GM19328 (cell line): ENCODE measurements around the gene CLEC10A.
"Not testable (repeated sequence)": the region's sequence is repeated elsewhere in the genome, so short reads cannot be mapped to it uniquely, and the experiment has no call there.

Experiments
- ATAC-seq: cut with Tn5 transposase; IDR thresholded peaks from one replicate; pipeline ENCODE4 v1.9.1; 2021; ENCODE audit warnings: mild to moderate bottlenecking, moderate library complexity; ENCODE audit not compliant: unreplicated experiment

CLEC10A gene

DNA sequence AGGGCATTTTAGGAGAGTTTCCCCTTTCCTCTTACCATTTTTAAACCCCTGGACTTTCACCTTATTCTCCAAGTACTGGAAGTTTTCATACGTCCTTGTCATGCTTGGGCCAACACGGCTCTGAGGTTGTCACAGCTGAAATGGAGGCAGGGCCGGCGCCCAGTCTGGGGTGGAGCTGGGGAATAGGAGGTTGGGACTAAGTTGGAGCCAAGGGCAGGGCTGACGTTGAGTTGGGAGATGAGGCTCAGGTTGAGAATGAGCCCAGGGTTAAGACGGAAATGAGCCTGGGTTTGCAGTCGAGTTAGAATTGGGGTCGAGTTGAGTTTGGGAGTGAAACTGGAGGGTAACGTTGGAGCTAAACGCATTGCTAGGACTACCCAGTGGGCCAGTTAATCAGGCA is 1.3 kb downstream of the CLEC10A start:
- no peak for ATAC-seq

DNA sequence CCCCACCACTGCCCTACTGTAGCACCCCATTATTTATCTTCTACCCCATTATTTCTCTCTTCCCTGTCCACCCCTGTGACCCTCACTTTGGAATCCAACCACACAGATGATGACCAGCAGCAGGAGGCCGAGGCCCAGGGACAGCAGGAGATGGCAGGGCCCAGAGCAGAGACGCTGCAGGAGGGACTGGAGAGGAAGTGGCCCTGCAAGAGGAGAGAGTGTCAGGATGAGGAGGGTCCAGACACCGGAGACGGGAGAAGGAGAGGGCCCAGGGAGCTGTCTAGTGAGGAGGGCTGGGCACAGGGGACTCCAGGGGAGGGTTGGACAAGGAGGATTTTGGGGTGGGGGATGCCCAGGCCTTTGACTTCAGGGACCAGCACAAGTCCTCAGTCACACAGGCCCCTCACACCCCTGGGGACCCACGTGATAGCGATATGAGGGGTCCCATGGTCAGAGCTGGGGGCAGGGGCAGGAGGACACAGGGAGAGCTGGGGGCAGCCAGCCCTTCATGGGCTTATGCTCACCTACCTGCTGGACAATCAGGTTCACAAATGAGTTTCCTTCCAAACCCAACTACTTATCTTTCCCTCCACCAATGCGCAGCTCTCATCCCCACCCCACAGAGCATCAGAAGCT is 2.0 kb downstream of the CLEC10A start:
- no peak for ATAC-seq

DNA sequence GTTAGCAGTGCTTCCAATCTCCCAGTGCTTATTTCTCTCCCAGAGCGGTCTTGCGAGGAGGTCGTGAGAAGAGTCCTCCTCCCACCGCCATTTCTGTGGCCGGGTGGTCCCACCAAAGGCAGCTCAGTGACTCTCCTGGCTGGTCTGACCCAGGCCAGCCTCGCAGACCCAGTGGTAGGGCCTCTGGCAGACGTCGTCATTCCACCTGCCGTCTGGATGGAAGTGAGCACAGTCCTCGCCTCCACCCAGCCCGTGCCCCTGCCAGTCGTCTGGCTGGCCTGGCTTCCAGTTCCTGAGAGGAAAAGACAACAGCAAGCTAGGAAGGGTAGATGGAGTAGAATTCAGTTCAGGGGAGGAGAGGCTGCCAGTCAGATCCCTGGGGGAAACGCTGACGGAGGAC is 5.1 kb downstream of the CLEC10A start:
- ATAC-seq = no peak

DNA sequence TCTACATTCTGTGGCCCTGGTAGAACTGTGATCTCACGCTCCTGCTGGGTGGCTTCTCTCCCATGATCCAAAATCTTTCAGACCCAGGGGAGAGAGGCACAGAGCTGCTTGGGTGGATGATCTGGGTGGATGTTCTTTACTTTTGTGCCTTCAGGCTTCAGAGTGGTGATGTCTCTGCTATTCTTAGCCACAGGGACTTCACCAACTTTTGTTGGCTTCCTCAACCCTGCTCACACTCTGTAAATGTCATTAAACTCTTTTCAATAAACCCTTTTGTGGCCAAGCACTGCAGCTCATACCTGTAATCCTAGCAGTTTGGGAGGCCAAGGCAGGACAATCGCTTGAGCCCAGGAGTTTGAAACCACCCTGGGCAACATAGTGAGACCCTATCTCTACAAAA is 7.6 kb downstream of the CLEC10A start:
- ATAC-seq = no peak

DNA sequence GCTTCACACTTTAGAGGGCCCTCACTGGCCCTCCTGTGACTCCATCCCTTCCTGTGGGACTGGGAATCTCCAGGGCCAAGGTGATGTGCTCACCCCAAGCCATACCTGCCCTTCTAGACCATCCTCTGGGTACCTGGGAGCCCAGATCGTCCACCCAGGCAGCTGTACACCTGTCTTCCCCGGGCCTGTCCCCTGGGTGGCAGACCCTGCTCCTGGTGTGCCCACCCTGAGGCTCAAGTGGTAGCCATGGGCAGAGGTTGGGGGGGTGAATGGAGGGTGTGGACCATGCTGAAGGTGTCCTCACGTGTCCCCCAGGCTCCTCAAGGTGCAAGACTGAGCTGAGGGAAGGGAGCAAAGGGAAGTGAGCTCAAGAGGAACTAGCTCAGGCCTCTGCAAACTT is 9.3 kb downstream of the CLEC10A start:
- no peak for ATAC-seq

DNA sequence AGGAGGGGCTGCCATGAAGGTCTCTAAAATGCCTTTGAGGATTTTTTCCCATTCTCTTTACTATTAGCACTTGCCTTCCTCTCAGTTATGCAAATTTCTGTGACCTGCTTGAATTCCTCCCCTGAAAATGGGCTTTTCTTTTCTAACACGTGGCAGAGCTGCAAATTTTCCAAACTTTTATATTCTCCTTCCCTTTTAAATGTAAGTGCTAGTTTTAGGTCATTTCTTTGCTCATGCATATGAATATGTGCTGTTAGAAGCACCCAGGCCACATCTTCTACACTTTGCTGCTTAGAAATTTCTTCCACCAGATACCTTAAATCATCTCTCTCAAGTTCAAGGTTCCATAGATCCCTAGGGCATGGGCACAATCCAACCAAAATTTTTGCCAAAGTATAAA is 11.8 kb downstream of the CLEC10A start:
- ATAC-seq = no peak

DNA sequence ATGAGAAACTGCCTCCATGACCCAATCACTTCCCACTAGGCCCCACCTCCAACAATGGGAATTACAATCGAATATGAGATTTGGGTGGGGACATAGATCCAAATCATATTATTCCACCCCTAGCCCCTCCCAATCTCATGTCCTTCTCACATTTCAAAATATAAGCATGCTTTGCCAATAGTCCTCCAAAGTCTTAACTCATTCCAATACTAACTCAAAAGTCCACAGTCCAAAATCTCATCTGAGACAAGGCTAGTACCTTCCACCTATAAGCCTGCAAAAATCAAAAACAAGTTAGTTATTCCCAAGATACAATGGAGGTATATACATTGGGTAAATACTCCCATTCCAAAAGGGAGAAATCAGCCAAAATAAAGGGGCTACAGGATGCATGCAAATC is 12.9 kb downstream of the CLEC10A start:
- ATAC-seq = no peak

DNA sequence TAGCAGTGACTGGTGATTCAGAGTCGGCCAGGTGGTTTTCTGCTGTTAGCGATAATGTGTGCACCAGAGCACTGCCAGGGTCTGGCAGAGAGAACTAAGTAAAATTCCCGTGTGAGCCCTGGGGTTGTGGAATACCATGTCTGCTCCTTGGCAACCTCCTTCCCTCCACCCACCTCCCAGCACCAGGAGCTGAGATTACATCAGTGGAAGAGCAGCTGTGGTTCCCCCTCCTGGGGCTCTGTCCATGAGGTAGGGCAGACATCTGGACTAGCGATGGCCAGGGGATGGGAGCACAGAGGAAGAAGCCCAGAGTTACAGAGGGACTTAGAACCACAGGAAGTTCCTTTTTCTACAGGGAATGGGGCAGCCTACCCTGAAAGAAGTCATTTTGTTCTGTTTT is 15.8 kb downstream of the CLEC10A start:
- no peak for ATAC-seq

DNA sequence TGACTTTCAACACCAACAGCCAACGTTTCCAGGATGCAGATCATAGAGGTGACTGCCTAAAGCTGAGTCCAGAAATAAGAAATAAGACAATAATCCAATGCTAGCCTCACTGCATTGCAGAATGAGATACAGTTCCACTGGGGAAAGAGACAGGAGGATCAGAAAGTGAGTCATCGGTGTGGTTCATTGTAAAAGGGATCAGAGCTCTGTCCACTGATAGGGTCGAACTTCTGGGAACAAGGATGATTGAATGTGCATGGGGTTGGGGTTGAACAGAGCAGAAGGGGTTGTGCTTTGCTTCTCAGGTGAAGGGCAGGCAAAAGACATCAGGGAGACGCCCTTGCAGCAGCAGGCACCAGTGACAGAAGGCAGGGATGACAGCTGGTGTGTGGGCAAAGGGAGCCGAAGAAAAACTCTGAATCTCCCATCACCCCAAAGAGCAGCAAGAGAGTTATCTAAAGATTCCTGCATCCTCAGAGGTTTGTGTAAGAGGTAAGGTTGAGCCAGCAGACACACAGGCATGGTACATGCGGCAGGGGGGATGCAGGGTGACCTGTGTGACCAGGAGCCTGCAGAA is 16.4 kb downstream of the CLEC10A start:
- ATAC-seq = no peak

DNA sequence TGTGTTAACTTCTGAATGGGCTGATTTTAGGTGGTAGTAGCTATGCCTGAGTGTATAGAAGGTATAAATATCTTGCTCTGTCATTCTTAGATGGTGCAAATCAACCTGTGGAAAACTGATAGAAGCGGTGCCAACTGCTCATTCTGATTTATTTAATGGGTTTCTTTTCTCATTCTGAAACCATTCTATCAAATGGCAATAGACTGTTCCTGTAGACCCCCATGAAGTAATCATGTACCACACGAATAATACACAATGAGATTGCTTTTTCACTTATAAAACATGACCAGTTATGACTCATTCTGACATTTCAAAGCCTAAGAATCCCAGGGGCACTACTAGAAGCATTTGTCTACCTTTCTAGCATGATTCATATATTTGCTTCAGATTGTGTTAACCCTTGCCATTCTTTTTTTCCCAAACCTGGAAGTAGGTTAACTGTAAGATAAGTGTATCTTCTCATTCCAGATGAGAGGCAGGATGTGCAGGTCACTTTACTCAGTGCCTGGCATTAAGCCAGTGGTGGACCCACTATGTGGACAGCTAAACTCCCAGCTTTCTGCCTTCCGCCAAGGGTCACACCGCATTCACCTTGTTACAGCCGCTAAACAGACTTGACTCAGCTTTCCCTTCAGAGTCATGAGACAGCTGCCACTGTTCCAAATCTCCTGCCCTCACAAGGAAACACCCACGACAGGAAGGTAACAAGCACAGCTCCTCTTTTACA is 19.7 kb downstream of the CLEC10A start:
- ATAC-seq = no peak

DNA sequence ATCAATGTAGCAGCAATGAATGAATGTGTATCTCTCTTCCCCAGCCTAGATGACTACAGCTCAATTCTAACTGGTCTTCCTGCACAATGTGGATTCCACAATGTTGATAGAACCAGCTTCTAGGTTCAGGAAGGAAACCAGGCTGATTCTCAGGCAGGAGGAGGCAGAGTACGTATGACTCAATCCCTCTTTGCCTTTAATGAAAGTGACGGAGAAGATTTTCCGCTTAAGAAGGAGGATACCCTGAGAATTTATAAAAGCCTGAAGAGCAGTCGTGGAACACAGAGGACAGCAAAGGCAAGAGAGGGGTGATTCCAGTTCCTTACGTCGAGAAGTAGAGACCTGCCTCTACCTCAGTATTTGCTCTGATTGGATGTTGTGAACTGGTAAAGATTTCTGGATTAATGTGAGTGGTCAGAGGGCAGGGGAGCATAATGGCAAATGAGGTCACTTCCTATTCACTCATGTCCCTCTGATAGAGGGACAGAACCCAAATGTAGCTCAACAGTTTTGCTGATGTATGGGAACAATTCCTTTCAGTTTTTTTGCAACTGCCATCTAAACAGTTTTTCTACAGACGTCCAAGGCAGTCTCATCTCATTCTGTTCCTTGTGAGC is 21.1 kb downstream of the CLEC10A start:
- no peak for ATAC-seq

DNA sequence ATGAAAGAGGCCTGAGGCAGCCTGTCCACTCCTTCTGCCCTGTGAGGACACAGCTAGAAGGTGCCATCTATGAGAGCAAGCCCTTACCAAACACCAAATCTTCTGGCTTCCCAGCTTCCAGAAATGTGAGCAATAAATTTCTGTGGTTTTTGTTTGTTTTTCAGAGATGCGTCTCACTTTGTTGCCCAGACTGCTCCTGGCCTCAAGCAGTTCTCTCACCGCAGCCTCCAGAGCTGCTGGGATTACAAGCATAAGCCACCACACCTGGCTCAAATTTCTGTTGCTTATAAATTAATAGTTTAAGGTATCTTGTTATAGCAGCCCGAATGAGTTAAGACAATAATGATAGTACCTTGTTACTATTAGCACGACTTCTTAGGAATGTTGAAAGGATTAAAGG is 23.7 kb downstream of the CLEC10A start:
- ATAC-seq = no peak

DNA sequence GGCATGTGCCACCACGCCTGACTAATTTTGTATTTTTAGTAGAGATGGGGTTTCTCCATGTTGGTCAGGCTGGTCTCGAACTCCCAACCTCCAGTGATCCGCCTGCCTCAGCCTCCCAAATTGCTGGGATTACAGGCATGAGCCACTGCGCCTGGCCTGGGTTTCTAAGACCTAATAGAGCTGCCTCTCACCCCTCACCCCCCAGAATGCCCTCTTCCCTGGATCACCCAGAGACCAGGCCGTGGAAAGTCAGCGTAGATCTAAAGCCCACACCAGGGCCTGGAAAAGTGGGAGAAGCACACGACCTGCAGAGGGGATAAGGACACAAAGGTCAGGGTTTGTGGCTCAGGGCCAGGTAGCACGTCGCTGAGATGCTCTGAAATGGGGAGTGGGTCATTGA is 29.5 kb downstream of the CLEC10A start:
- ATAC-seq = not testable (repeated sequence)

DNA sequence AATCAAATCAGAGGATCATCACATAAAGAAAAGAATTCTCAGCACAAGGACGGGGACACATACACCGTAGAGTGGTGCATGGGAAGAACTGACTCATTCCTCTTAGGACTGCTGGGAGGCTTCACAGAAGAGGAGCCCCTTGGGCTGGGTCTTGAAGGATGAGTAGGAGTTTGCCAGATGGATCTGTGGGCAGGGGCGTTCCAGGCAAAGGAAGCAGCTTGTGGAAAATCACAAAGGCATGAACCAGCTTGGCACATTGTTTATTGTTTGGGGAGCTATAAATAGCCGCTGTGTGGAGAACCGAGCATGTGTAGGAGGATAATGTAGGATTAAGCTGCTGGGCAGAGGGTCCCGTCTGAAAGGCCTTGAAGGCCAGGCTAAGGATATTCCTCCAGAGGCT is 31.1 kb downstream of the CLEC10A start:
- no peak for ATAC-seq

DNA sequence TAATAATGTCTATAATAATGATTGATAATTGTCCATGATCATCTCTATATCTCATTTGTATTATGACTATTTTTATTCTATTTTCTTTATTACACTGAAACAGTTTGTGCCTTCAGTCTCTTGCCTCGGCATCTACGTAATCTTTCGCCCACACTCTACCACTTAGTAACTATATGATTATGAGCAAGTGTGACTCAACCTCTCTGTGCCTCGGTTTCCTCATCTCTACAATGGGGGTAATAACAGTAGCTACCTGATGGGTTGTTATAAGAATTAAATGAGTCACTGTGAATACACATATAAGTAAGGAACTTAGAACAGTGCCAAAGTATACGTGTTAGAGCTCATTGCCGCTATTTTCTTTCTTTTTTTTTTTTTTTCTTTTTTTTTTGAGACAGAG is 32.5 kb downstream of the CLEC10A start:
- ATAC-seq = no peak

DNA sequence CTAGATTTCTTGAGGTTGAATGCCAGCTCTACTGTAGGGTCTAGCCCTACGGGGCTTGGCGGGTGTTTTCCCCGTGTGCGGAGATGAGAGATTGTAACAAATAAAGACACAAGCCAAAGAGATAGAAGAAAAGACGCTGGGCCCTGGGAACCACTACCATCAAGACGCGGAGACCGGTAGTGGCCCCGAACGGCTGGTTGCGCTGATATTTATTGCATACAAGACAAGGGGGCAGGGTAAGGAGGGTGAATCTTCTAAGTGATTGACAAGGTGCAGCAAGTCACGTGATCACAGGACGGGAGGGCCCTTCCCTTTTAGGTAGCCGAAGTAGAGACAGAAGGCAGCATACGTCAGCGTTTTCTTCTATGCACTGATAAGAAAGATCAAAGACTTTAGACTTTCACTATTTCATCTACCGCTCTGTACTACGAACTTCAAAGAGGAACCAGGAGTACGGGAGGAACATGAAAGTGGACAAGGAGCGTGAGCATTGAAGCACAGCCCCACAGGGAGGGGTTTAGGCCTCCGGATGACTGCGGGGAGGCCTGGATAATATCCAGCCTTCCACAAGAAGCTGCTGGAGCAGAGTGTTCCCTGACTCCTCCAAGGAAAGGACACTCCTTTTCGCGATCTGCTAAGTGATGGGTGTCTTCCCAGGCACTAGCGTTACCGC is 33.2 kb downstream of the CLEC10A start:
- ATAC-seq = not testable (repeated sequence)

DNA sequence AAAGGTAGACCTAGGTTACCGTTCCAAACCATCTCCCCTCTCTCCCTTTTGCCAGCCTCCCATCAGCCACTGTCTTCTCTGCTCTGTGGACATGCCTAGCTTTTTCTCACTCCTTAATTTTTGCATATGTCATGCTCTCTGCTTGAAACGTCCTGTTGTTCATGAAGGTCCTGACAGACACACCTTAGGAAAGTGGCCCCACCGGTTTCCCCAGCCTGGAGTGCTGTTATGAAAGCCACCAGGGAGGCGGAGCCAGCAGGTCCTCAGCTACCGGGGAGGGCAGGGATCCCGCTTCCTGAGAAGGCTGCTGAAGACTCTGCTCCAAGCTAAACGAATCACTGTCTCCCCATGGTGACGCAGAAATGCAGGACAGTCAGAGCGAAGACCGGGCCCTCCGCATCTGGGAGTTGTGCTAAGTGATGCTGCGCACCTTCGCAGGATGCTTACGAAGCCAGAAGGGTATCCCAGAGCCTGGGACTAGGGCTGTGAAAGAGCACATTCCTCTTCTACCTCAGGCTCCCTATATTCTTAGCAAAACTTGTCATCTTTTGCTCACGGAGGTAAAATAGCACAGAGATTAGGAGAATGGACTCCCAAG is 33.8 kb downstream of the CLEC10A start:
- ATAC-seq = no peak

DNA sequence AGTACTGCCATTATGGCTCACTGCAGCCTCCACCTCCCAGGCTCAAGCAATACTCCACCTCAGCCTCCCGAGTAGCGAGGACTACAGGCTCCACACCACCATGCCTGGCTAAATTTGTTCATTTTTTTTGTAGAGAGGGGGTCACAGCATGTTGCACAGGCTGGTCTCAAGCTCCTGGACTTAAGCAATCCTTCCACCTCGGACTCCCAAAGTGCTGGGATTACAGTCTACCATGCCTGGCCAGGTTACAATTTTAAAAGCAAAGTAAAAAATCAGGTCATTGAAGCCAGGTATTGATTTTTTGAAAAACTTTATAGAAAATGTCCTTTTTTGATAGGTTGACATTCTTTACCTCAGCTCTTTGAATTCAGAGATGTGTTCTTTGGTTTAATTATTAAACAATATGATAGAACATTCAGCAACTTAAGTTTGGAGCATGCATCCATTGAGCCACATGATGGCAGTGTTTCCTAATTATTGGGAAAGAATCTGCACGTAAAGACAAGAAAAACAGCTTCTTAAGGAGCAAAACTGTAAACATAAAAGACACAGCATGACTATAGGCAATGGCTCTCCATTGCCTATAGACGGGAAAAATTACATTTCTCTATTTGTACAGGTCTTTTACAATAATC is 34.4 kb downstream of the CLEC10A start:
- ATAC-seq = no peak

DNA sequence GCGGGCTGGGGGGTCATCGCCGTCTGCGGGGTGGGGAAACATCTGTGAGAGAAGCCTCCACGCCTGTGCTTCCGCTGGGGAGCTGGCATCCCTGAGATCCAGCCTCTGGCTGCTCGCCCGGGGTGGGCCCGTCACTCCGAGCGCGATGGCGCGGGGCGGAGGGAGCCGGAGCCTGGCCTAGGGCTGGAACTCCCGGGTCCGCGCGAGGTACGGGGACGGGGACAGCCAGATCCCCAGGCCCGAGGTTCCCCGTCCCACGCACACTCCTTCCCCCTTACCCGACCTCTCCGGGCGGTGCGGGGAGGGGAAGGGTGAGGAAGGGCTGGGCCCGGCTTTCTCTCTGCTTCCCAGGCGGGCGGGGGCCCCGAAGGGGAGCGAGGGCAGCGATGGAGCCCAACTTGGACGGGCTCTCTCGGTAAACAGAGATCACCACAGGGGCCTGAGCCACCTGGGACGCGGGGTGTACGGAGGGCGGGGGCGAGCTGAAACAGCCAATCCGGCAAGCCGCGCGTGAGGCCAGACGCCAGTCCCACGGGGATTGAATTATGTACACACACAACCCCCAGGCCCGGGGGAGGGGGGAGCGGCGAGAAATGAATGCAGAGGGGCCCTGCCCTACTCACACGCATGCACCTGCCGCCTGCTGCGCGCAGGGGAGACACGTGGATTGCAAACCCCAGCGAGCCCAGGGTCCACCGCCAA is 36.4 kb downstream of the CLEC10A start, which contains the start of gene SLC16A11:
TSS of gene SLC16A11 (minus strand) at position 596 of the 702 bp plus-strand sequence. CDS start at position 17, 579 bp downstream.
- ATAC-seq = no peak

DNA sequence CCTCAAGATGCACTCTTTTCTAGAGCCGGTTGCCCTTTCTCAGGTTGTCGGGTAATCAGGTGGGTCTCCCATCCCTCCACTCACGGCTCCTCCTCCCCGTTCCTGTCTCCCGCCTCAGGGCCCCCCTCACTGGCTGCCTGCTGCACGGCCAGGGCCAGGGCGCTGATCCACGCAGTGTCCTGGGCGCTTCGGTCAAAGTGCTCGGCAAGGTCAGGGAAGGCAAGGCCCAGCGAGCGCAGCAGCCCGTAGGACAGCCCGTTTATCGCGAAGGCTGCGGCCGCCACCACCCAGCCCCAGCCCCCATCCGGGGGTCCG is 36.9 kb downstream of the CLEC10A start:
- no peak for ATAC-seq
